Kasumi-1 (cell line): ENCODE results near the gene SECTM1.
A peak's percentile ranks its signal among the peaks of the same experiment; 100 is the strongest.

ENCODE experiments used
- DNase-seq, 2 experiments: peaks; one replicate each; lab custom pipeline; 2025; lab: John Stamatoyannopoulos, UW

Gene SECTM1

GRCh38 chr17:82328141-82328993 lies 5.2 kb downstream of the SECTM1 start:
- DNase-seq: no peak

- DNase-seq: no peak
These were observed 5.8 kb downstream of the SECTM1 start for GRCh38 chr17:82327757-82328140.

GRCh38 chr17:82327289-82327688 lies 6.3 kb downstream of the SECTM1 start:
- no peak for DNase-seq

GRCh38 chr17:82325286-82326180 lies 8.0 kb downstream of the SECTM1 start:
- no peak for DNase-seq

- DNase-seq: no peak
These were observed 8.8 kb downstream of the SECTM1 start for GRCh38 chr17:82324566-82325285.

DNA sequence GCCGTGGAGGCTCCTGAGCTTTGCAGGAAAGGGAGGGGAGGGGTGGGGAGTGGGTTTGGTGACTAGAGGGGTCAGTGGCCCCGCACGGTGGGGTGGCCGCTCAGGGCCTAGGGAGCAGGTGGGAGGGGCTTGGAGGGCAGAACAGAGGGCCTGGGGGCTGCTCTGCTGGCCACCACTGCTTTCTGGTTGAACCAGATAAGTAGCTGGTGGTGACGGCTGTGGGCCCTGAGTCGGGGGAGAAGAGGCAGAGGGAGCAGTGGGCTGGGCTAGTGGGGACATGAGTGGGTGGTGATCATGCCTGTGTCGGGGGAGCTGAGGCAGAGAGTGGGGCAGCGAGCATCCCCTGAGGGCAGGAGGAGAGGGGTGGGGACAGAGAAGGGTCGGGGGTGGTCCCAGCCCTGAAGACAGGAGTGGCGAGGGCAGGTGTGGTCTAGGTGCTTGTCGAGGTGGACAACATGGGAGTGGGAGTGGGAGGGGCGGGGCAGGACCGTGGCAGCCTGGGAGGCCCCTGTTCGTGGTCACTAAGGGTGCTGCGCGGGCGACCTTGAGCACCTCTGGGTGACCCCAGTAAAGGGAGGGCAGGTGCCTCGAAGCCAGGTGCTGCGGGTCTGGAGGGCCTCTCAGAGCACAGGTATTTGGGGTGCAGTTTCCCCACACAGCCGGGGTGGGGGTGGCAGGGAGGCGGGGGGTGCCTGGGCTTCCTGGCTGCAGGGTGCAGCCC lies 9.9 kb downstream of the SECTM1 start:
- no peak for DNase-seq

DNA sequence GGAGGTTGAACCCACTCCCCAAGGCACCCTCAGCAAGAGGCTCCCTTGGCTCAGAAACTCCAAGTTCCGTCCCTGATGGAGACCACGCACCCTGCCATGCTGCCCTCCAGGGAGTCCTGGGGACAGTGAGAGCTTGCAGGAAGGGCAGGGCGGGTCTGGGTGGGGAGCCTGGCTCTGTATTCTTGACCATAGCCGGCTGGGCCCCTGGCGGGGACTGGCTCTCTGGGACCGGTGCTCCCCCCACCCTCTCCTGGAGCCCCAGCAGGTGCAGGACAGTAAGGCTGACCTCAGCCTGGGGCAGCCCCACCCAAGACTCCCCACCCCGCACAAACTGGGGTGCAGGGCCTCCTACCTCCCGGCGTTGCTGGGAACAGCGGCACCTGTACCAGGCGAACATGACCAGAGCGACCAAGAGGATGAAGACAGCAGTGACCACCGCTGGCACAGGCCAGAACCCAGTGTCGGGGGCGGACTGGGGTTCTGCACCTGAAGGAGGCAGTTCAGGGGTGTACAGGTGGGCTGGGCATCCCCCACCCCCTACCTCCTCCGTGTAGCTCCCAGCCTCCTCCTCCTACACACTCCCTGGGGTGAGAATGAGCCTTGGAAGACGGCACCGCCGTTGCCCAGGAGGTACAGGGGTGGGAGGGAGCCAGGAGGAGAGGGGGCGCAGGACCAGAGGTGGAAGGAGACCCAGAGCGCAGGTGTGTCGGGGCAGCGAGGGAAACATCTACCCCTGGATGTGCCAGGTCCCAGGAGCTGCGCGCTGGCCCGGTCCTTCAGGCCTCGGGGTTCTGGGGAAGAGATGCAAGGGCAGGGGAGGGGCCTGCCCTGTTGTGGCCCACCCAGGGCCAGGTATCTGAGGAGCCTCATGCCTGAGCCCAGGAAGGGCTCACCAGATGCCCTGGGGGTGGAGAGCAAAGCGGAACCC lies 10.8 kb downstream of the SECTM1 start:
- DNase-seq: no peak

- DNase-seq: no peak
These were observed 11.6 kb downstream of the SECTM1 start for GRCh38 chr17:82321947-82322466.

GRCh38 chr17:82320956-82321927 lies 12.3 kb downstream of the SECTM1 start:
- DNase-seq: peak in 1 of 2 experiments; percentile 23

DNA sequence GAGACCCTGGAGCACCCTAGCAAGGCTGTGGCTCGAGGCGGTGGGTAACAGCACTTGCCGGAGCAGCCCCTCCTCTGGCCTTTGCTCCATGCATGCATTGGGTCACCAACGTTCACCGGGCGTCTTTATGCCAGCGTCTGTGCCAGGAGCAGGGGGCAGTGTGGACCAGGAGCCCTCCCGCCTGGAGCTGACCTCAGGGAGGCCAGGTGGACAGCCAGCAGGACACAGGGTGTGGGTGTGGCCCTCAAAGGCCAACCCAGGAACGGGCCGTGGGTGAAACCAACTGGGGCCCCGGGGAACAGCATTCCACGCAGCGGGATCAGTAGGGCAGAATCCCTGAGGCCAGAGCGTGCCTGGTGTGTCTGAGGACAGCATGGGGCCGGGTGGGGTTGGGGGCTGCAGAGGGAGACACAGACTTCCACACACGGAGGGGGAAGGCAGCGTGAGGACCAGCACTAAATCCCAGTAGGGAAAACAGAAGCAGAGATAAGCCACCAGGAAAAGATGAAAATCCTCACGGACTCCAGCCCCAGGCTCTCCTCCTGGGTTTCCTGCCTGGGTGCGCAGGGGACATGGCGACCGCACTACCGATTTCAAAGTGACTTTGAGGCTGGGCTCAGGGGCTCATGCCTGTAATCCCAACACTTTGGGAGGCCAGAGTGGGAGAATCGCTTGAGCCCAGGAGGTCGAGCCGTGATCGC lies 13.3 kb downstream of the SECTM1 start:
- DNase-seq: no peak

DNA sequence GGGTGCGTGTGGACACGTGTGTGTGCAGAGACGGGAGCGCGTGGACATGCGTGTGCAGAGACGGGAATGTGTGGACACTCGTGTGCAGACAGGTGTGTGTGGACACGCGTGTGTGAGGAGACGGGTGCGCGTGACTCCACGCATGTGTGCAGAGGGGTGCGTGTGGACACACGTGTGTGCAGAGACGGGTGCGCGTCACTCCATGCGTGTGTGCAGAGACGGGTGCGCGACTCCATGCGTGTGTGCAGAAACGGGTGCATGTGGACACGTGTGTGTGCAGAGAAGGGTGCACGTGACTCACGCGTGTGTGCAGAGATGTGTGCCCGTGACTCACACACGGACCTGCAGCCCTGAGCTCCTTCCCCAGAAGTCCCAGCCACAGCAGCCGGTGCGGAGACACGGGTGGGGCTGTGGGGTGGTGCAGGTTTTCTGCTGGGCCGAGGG lies 13.9 kb downstream of the SECTM1 start:
- DNase-seq: no peak

DNA sequence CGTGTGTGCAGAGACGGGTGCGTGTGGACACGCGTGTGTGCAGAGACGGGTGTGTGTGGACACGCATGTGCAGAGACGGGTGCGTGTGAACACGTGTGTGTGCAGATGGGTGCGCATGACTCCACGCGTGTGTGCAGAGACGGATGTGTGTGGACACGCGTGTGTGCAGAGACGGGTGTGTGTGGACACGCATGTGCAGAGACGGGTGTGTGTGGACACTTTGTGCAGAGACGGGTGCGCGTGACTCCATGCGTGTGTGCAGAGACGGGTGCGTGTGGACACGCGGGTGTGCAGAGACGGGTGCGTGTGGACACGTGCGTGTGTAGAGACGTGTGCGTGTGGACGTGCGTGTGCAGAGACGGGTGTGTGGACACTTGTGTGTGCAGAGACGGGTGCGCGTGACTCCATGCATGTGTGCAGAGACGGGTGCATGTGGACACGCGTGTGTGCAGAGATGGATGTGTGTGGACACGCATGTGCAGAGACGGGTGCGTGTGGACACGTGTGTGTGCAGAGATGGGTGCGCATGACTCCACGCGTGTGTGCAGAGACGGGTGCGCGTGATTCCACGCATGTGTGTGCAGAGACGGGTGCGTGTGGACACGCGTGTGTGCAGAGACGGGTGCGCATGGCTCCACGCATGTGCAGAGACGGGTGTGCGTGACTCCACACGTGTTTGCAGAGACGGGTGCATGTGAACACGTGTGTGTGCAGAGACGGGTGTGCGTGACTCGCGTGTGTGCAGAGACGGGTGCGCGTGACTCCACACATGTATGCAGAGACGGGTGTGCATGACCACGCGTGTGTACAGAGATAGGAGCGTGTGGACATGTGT lies 14.6 kb downstream of the SECTM1 start:
- no peak for DNase-seq

DNA sequence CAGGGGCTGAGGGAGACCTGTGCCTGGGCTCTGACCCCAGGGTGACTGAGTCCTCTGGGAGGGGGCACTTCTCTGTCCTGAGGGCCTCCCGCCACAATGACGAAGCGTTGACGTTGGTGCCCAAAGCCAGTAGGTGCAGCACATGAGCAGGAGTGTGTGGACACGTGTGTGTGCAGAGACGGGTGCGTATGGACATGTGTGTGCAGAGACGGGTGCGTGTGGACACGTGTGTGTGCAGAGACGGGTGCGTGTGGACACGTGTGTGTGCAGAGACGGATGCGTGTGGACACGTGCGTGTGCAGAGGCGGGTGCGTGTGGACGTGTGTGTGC lies 15.4 kb downstream of the SECTM1 start:
- no peak for DNase-seq

DNA sequence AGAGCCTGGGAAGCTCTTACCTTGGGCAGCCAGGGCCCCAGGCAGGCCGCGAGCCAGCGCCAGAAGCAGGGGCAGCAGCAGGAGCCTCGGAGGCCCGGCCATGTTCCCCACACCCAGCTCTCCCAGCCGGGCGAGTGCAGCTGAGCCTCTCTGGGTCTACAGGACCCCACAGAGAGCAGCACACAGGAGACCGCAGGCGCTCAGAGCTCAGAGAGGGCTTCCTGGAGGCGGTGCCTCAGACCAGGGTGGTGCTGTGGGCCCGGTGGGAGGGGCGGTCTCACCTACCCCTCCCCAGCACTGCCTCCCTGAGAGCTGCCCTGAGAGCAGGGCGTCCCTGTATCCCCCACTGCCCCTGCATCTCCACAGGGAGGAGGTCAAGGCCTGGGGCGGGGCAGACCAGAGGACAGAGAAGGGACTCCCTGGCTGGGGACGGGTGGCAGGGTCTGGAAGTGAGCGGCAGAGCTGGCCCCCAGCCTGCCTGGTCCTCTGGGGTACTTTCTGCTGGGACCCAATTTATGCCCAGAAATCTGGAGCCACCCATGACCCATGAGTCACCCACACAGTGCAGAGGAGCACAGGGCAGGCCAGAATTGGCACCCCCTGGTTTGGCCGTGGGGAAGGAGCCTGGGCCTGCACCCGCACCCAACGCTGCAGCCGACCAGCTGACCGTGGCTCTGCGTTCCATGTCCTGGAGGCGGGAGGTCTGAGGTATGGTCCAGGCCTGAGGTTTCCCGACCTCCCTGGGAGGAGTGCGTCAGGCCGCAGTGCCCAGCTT lies 16.0 kb downstream of the SECTM1 start, which contains the start of gene CD7:
TSS of gene CD7 (minus strand) at position 215 of the 775 bp plus-strand sequence. CDS start at position 102, 113 bp downstream.
- no peak for DNase-seq

- DNase-seq: no peak
These were observed 16.7 kb downstream of the SECTM1 start for GRCh38 chr17:82316651-82317393.
